Stomach (tissue), 9 donors: ENCODE data around the gene PARD3. TPM values are rescaled to one million over a fixed set of nuclear protein-coding genes. Genes with fewer than 3 reads are reported as not detected.
"Not testable (repeated sequence)": the region's sequence is repeated elsewhere in the genome, so short reads cannot be mapped to it uniquely, and the experiment has no call there.

Experiments
- DNase-seq, 2 donors: peaks; one replicate each; pipeline versions ENCODE4 v3.0.0 to v3.0.0-alpha.2; 2013 to 2019
- H3K27ac ChIP-seq, 5 donors: fragments of 200-600 bp in 4 of 5; sonication (generic) in 4 of 5; one replicate each; pipeline ENCODE4 v1.5.1; 2013 to 2019; ENCODE audit warnings: mild to moderate bottlenecking in 1 of 5, moderate library complexity in 1 of 5
- H3K27me3 ChIP-seq, 3 donors: fragments of 200-600 bp; sonication (generic); one replicate each; pipeline ENCODE4 v1.5.1; 2017 to 2019; ENCODE audit warnings: mixed run types in 1 of 3
- H3K36me3 ChIP-seq, 4 donors: fragments of 200-600 bp; sonication (generic); 1 replicate in 3 of 4; 2 replicates in 1 of 4; pipeline ENCODE4 v1.5.1; 2016 to 2019
- H3K4me1 ChIP-seq, 4 donors: fragments of 200-600 bp; sonication (generic); one replicate each; pipeline ENCODE4 v1.5.1; 2016 to 2019
- H3K4me3 ChIP-seq, 4 donors: fragments of 200-600 bp; sonication (generic) in 3 of 4; one replicate each; pipeline ENCODE4 v1.5.1; 2016 to 2019; ENCODE audit warnings: mild to moderate bottlenecking in 1 of 4
- H3K9me3 ChIP-seq, 4 donors: fragments of 200-600 bp; sonication (generic); one replicate each; pipeline ENCODE4 v1.5.1; 2016 to 2019
- CTCF ChIP-seq, 7 experiments: fragments of 450-650 bp in 4 of 7; fragments of 200-600 bp in 3 of 7; sonication (generic) in 3 of 7; IDR thresholded peaks; one replicate each; pipeline ENCODE4 v1.5.1; 2016 to 2019; ENCODE audit warnings: antibody characterized with exemption in 7 of 7, control low read depth in 2 of 7, mild to moderate bottlenecking in 1 of 7
- EP300 ChIP-seq: sonication (generic); formaldehyde crosslinking; IDR thresholded peaks from one replicate; pipeline ENCODE4 v1.6.1; 2017; ENCODE audit warnings: antibody characterized with exemption
- POLR2A ChIP-seq, 4 donors: fragments of 450-650 bp; IDR thresholded peaks; one replicate each; pipeline ENCODE4 v1.6.1; 2016; ENCODE audit warnings: antibody characterized with exemption in 4 of 4, control low read depth in 2 of 4, mild to moderate bottlenecking in 1 of 4, moderate library complexity in 1 of 4
- POLR2AphosphoS5 ChIP-seq, 3 donors: sonication (generic); formaldehyde crosslinking; IDR thresholded peaks; one replicate each; pipeline ENCODE4 v1.6.1; 2016; ENCODE audit warnings: antibody characterized with exemption in 3 of 3
- WGBS, 5 donors: extraction: QIAGEN DNeasy Blood & Tissue Kit in 3 of 5; methylation state at CpG; one replicate each; pipeline versions ENCODE4 v1.1.5 to v1.1.7; 2013 to 2018; 5-methylcytosine and 5-hydroxymethylcytosine counted together
- intact Hi-C: fragments of 100-400 bp; cut with DNase I; formaldehyde crosslinking; loops from one replicate; pipeline ENCODE4 v1.15.1; 2023; ENCODE audit warnings: low total_unique reads
- polyA plus RNA-seq, 3 donors: library from polyadenylated mRNA; stranded (reverse); fragments of 200-250 nt; gene quantifications; one replicate each; pipeline ENCODE4 v1.2.3, GENCODE V29; 2013
- total RNA-seq, 5 donors: library from RNA; depleted of rRNA; stranded (reverse); fragments of >200 nt; gene quantifications; one replicate each; pipeline versions ENCODE4 v1.1.0 to v1.2.3, GENCODE V29; 2014 to 2016
- donor health status: healthy with polysubstance abuse.
- donor health status: Bipolar disorder and iron deficiency.
- donor health status: healthy.

The PARD3 gene
- total and polyA plus RNA-seq, 8 donors: 13.7 to 118 (median 31.8) TPM

- Histone ChIP-seq H3K4me3 (no peak overlapping the region), H3K36me3 (no peaks in the 10 kb centered on the region), H3K4me1 (peaks cover 4 to 39% (median 17%) of the 10 kb centered on the region in 4 donors), H3K9me3 (no peaks in the 10 kb centered on the region), H3K27me3 (no peaks in the 10 kb centered on the region), H3K27ac (no peak overlapping the region)
- intact Hi-C loops: no loop called here
- TF ChIP-seq CTCF (IDR thresholded peaks at IDR 0.05) (no peak), EP300 (no peak), POLR2AphosphoS5 (IDR thresholded peaks at IDR 0.05) (no peak), POLR2A (IDR thresholded peaks at IDR 0.05) (no peak)
- DNase-seq: no peak
- WGBS, 5 donors: 95 to 99% (median 96%) methylated on average over 6 of the region's 6 CpGs
Observed at GRCh38 chr10:34795334-34795733, 19.8 kb downstream of the PARD3 start.

GRCh38 chr10:34794835-34795234 lies 20.3 kb downstream of the PARD3 start:
- no peak for TF ChIP-seq CTCF (IDR thresholded peaks at IDR 0.05)
- intact Hi-C loops: no loop called here
- WGBS, 5 donors: 91 to 96% (median 94%) methylated on average over 4 of the region's 4 CpGs

DNA sequence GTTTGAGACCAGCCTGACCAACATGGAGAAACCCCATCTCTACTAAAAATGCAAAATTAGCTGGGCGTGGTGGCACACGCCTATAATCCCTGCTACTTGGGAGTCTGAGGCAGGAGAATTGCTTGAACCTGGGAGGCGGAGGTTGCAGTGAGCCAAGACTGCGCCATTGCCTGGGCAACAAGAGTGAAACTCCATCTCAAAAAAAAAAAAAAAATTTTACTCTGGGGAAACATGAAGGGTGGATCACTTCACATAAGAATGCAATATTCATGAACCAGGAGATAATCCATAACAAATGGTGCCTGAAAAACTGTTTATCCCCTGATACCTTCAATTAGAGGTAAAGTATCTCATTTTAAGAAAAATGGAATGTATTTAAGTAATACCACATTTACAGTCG lies 21.5 kb downstream of the PARD3 start:
- H3K27ac ChIP-seq, H3K36me3 ChIP-seq, intact Hi-C loops, DNase-seq, H3K27me3 ChIP-seq, H3K9me3 ChIP-seq, H3K4me3 ChIP-seq: not testable (repeated sequence)
- H3K4me1 ChIP-seq: peaks cover 15 to 53% (median 29%) of the 10 kb centered on the region in 4 donors
- WGBS, 5 donors: 87 to 93% (median 90%) methylated on average over 5 of the region's 5 CpGs

More at GRCh38 chr10:34794835-34795234, 20.3 kb downstream of the PARD3 start:
- Histone ChIP-seq H3K36me3 (no peaks in the 10 kb centered on the region), H3K9me3 (no peaks in the 10 kb centered on the region), H3K4me3 (no peak overlapping the region), H3K27ac (no peak overlapping the region), H3K4me1 (peaks cover 9 to 40% (median 21%) of the 10 kb centered on the region in 4 donors), H3K27me3 (no peaks in the 10 kb centered on the region)
- no peak for DNase-seq

DNA sequence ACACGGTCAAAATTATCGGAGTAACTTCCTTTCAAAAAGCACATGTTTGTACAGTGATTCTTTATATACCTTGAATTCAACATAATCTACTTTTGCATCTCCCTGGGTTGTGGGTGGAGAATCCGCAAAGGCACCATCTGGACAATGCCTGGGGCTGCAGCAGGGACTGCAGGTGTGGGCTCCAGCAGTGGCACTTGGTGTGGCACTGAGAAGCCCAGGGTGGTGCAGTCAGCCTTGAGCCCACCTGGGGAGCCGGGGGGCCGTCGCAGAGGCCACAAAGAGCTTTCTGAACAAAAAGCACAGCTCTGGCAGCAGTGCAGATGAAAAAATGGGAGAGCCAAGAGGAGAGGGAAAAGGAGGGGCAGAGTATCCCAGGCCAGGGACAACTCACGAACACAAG lies 22.2 kb downstream of the PARD3 start:
- Histone ChIP-seq H3K9me3 (no peaks in the 10 kb centered on the region), H3K4me3 (no peak overlapping the region), H3K27me3 (no peaks in the 10 kb centered on the region), H3K27ac (no peak overlapping the region), H3K36me3 (no peaks in the 10 kb centered on the region), H3K4me1 (peaks cover 15 to 53% (median 29%) of the 10 kb centered on the region in 4 donors)
- DNase-seq: no peak
- TF ChIP-seq CTCF (IDR thresholded peaks at IDR 0.05) (no peak), POLR2A (IDR thresholded peaks at IDR 0.05) (no peak), POLR2AphosphoS5 (IDR thresholded peaks at IDR 0.05) (no peak), EP300 (no peak)
- WGBS, 5 donors: 68 to 78% (median 73%) methylated on average over 7 of the region's 7 CpGs
- intact Hi-C loops: no loop called here

- intact Hi-C loops: no loop called here
- no peaks in the 10 kb centered on the region for H3K36me3 ChIP-seq
- H3K27ac ChIP-seq: no peak overlapping the region
- H3K27me3 ChIP-seq: no peaks in the 10 kb centered on the region
- no peak overlapping the region for H3K4me3 ChIP-seq
- TF ChIP-seq CTCF (IDR thresholded peaks at IDR 0.05) (no peak), POLR2A (IDR thresholded peaks at IDR 0.05) (no peak), EP300 (no peak), POLR2AphosphoS5 (IDR thresholded peaks at IDR 0.05) (no peak)
- peaks cover 15 to 53% (median 32%) of the 10 kb centered on the region in 4 donors for H3K4me1 ChIP-seq
- H3K9me3 ChIP-seq: no peaks in the 10 kb centered on the region
- no peak for DNase-seq
- 87 to 95% (median 93%) methylated on average over 23 of the region's 23 CpGs for WGBS, 5 donors
Observed at GRCh38 chr10:34791947-34792346, 23.1 kb downstream of the PARD3 start.
